NCI-H1417 (cell line): ENCODE results near the gene PARD3B.
"Not testable (repeated sequence)": the region's sequence is repeated elsewhere in the genome, so short reads cannot be mapped to it uniquely, and the experiment has no call there.

ENCODE experiments used
- DNase-seq, 3 experiments: peaks; one replicate each; lab custom pipeline; 2025; lab: John Stamatoyannopoulos, UW

PARD3B gene

DNA sequence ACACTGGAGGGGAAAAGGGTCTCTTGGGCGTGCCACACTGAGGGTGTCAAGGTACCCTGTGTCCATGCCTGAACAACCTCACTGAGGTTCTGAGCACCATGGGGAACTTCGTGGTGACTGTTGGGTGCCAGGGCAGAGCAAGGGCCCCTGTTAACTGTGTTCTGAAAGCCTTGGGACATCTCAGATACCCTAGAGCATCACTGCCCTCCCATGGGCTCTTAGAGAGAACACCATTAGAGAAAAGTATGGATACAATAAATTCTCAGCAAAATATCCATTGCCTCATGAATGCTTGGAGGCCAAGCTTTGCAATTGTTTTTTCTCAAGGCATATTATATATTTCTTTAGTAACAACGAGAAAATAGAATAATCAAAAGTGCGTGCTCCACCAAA lies 648.6 kb downstream of the PARD3B start:
- DNase-seq = no peak

DNA sequence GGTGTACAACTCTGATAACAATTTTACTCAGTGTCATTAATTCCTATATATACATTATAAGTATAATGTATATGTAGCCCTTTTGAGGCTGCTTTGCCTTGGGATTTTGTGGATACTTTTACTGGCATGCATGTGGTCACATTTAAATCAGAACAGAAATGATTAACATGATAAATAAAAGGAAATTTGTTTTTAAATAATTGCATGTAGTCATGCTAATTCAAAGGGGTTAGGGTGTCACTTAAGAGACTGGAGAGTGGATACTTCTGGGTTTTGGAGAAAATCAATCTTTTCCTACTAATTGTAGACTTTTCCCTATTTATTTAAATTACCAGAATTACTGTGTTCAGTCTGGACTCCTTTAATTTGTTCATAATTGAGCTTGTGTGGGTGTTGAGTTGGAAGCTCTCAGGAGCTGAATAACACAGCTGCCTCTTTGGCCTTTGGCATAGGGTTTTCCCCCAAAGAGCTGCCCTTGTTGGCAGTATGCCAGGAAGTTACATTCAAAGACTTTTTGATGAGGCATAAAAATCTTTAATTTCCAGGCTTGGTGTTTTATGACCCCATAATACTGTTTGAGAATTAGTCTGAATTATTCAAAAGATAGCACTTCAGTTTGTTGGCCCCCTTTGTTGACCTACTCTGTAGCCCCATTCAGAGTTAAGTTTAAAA lies 652.3 kb downstream of the PARD3B start:
- peak in 1 of 3 experiments; percentile 15 for DNase-seq

GRCh38 chr2:205198140-205198525 lies 652.9 kb downstream of the PARD3B start:
- DNase-seq = no peak

DNA sequence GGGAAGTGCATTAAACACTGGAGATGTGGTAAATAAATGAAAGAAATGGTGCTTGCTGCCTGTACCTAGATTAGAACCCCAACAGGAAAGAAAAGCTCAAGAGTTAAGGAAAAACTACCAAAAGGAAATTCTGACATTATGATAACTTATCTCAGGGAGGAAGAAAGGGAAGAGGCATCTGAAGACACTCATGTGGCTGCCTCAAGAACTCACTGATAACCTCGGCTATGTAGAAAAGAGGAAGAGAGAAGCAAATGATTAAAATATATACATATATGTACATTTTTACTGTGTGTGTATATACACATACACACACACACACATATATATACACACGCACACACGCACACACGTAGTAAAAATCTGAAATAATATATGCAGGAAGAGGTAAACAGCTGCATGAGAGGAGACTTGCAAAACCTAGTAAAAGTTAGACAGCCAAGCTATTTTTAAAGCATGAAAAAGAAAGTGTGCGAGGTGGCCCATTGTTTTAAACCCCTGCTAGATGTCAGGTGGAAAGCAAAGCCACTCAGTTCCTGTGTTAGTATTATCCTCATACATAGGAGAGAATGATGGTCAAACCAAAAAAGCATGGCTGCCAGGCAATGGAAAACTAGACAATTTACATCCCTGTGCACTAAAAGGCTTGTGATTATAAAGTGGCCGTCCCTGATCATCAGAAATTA lies 654.0 kb downstream of the PARD3B start:
- no peak for DNase-seq

GRCh38 chr2:205210494-205210893 lies 665.2 kb downstream of the PARD3B start:
- no peak for DNase-seq

GRCh38 chr2:205212357-205212756 lies 667.1 kb downstream of the PARD3B start:
- DNase-seq = no peak

- no peak for DNase-seq
Measured at GRCh38 chr2:205216092-205216491, 670.8 kb downstream of the PARD3B start.

DNA sequence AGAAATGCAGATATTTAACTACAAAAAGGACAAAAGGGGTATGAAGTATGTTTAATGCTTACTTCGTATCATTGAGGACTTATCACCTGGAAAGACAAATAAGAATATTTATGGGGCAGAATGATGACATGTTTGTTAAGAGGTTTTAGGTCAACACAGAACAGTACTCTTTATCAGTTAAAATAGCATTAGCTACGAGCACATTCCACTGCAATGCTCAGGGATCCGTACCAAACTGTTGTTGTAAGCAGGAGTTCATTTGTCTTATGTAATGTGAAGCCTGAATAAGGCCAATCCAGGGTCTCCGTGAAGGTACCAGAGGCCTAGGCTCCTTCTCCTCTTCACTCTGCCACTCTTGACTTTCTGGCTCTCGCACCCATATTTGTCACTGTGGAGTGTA lies 671.3 kb downstream of the PARD3B start:
- DNase-seq = no peak

DNA sequence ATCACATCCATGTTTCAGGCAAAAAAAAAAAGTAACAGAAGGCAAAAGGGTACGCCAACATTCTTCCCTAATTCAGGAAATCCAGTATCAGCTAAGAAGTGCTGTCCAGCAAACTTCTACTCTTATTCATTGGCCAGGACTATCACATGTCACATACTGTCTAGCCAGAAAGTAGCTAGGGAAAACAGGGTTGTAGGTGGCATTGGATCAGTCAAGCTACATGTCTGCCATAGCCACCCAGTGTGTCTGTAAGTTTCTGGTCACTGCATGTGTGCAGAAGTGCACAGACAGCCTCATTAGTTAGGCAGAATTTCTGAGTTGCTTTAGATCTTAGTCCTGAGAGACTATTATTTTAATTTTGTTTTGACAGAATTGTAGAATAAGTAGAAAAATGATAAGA lies 671.7 kb downstream of the PARD3B start:
- DNase-seq = no peak

- DNase-seq = no peak
Measured at GRCh38 chr2:205218056-205218455, 672.8 kb downstream of the PARD3B start.

DNA sequence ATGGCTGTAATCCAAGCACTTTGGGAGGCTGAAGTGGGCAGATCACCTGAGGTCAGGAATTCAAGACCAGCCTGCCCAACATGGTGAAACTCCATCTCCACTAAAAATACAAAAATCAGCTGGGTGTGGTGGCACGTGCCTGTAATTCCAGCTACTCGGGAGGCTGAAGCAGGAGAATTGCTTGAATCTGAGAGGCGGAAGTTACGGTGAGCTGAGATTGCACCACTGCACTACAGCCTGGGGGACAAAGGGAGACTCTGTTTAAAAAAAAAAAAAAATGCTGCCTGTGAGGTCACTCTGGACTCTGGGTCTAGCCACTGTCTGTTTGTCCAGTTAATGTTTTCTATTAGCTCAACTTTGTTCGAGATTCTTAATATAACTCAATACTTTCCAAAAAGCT lies 673.5 kb downstream of the PARD3B start:
- DNase-seq = not testable (repeated sequence)

DNA sequence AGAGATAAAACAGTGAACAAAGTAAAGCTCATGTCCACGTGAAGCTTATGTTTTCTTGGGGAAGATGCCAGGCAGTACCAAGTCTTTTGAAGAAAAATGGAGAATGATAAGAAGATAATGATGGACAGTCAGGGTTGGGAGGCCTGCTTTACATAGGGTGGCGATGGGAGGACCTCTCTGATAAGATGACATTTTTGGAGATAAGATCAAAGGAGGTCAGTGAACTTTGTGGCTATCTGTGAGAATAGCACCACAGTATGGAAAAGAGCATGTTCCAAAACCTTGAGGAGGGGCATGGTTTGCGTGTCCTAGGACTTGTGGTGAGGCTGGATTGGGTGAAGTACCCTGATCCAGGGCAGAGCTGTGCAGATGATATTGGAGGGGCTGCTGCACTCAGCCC lies 675.3 kb downstream of the PARD3B start:
- DNase-seq = no peak

DNA sequence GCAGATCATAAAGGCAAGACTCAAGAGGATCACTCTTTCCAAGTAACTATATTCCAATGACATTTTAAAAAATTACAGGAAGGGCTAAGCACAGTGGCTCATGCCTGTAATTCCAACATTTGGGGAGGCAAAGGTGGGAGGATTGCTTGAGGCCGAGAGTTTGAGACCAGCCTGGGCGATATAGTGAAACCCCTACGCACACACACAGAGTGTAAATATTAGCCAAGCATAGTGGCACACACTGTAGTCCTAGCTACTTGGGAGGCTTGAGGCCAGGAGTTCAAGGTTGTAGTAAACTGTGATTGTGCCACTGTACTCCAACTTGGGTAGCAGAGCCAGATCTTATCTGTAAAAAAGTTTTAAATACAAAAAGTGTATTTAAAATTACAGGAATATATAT lies 686.8 kb downstream of the PARD3B start:
- no peak for DNase-seq

DNA sequence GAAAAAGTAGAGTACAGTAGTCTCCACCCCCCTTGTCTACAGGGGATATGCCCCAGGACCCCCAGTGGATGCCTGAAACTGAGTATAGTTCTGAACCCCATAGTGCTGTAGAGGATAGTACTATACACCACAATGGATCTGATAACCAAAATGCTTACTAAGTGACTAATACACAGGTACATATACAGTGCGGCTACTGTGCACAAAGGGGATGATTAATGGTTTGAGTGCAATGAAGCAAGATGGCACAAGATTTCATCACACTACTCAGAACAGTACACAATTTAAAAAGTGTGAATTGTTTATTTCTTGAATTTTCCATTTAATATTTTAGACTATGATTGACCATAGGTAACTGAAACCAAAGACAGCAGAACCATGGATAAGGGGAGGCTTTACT lies 690.2 kb downstream of the PARD3B start:
- no peak for DNase-seq

DNA sequence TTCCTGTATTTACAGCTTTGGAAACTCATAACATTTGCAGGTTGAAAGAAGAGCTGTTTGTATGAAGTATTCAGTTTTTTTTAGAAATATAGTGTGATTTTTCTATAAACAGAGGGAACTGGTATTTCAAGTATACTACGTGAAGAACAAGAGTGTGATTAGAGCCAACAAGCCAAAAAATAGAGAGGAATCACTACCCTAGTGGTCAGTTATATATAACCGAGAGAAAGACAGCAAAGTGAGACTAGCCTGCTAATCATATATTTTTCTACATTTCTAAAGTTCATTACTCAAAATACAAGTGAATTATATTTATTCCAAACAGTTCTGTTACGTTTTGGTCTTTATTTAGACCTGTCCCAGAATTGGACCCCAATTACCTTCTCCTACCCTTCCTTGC lies 692.2 kb downstream of the PARD3B start:
- no peak for DNase-seq

- DNase-seq = no peak
Measured at GRCh38 chr2:205245001-205245400, 699.7 kb downstream of the PARD3B start.

DNA sequence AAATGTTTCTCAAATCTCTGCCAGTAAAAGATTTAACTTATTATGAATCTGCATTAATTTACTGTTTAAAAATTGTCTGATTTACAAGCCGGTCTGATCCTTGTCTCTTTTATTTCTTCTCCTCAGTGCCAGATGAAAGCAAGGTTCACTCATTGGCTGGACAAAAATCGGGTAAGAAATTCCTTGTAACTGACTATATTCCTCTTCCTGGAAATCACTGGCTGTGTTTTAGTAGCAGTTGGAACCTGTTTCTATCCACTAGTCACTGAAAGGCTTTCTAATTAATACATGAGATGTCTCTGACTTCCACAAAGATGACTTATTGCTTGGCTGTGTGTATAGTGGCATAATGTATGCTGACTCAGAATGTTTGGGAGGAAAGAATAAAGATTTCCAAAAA lies 700.4 kb downstream of the PARD3B start:
- no peak for DNase-seq

DNA sequence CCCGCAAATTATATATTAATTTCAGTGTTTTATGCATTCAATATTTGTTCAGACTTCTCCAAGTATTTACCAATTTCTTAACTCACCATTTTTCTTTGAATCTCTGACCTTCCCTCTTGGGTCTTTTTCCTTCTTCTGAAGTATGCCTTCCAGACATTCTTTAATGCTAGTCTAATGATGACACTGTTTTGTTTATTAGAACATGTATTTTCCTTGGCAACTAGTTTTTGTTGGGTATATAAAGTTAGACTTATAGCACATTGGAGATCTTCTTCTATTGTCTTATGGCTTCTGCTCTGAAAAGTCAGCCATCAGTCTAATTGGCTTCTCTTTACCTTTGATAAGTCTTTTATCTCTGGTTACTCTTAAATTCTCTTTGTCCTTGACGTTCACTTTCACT lies 713.8 kb downstream of the PARD3B start:
- no peak for DNase-seq

DNA sequence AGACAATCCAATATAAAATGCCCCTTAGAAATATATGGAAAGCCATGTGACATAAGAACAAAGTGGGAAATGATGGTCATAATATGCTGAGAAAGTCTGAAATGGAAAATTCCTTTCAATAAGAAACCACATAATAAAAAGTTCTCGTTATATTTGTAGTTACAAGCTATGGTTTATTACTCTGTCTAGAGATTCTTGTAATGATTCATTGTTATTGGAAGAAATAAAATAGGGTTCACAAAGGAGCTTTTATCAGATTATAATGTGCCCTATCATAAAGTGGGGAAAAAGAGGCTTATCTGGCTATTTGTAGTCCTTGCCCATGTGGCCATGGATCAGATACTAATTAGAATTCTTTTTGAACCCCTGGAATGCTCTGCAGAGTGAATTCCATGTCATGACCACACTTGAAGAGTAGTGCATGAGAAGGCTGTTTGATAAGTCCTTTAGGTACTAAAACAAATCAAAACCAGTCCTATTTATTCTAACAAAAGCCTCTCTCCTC lies 716.3 kb downstream of the PARD3B start:
- no peak for DNase-seq

DNA sequence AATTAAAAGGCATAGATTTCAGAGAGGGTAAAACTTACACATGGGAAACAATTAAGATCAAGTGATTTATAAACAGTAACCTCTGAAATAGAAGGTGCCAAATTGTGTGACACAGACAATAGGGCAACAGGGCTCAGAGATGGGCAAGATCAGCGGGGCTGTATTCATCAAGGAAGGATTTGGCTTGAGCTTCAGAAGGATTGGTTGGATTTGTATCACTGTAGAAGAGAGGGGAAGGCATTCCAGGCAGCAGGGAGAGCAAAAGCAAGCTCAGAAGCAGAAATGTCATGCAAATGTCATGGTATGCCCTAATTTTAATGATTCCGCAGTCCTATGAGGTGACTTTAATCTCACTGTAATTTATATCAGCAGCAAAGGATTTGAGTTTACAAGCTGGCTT lies 722.0 kb downstream of the PARD3B start:
- no peak for DNase-seq

DNA sequence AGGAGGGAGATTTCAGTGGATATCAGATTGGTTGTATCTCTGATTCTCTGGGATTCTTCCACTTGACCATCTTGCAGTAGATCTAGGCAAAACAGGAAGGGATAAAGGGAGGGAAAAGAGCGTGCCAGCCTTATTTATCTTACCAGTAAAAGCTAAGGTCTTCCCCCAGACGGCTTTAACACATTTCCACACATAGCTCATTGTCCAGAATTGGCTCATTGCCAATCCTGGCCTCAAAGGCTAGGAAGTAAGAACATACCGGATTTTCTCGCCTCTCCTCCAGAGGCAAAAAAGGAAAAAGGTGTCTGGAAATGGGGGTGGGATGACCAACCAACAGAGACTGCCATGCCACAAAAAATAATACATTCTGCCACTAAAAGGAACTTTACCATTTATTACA lies 725.4 kb downstream of the PARD3B start:
- DNase-seq = peak in 1 of 3 experiments; percentile 34

DNA sequence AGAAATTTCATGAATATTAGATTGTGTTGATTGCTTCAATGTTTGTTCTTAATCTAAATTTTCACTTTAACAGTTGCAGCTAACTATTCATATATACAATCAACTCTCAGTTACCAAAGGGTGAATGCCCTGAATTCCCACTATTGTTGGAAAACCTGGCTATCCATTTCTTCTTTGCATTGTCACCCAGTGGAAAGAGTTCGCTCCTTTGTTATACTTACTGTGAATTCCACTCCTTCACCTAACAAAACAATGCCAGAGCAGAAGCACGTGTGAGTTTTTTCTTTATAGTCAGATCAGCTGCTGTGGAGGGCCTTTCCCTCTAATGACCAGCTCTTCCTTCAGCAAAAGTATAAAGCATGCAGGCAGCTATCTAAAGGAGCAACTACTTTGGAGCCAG lies 727.9 kb downstream of the PARD3B start:
- no peak for DNase-seq

DNA sequence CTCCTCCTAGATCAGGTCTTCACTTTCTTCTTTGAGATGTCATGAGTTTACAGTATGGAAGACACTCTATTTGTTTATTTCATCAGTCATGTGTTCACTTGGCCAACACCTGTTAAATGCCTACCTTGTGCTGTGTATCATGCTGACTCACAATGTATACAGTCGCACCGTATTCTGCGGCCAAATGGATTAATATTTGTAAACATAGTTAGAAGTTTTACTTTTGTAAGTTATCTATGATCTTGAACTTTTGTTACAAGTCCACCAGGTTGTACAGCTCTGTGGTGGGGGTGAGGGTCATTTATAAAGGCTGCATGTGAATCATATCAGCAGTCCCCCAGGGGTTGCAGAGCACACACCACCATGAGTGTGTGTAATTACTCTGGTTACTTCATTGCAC lies 728.4 kb downstream of the PARD3B start:
- peak in 1 of 3 experiments; percentile 15 for DNase-seq

DNA sequence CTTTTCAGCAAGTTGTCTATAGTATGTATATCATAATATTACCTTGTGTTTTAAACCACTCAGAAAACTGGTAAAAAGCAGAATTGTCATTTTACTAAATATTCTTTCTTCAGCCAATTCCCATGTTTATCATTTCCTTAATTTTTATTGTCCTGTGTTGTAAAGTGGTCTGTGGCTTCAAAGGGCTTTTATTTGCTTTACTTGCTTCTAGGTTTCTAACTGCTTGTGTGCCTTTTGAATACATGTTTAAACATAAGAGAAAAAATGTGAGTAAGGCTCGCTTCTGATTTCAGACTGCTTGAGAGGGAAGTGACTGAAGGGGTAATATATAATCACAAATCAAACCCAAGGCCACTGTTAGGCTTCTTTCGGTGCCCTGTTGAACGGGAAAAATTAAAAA lies 729.5 kb downstream of the PARD3B start:
- DNase-seq = peak in 1 of 3 experiments; percentile 28
